Measurements from ENCODE around the gene SOX6. TPM values are rescaled to one million over a fixed set of nuclear protein-coding genes. Genes with fewer than 3 reads are reported as not detected.

Gene SOX6
- total RNA-seq, 1 experiment from 2014 or later, result 5.1 TPM

GRCh38 chr11:16154715-16155396 lies 201.5 kb downstream of the SOX6 start:
- Histone ChIP-seq H3K36me3 (ENCODE audit: low read depth) (no peaks in the 10 kb centered on the region), H3K79me2 (ENCODE audit: low read depth) (no peaks in the 10 kb centered on the region), H3K27ac (peak overlapping the region; percentile 76), H3K4me3 (0 out of 2 replicates have a peak overlapping the region, but pooled peaks have one; percentile 13), H4K20me1 (ENCODE audit: insufficient read depth) (no peaks in the 10 kb centered on the region), H3K9me3 (ENCODE audit: insufficient read depth, low read depth) (no peaks in the 10 kb centered on the region), H3F3A (ENCODE audit: insufficient read depth, low read depth) (peaks cover 7% of the 10 kb centered on the region; the same call in 1 of the 2 replicates), H3K9me2 (ENCODE audit: insufficient read depth) (no peaks in the 10 kb centered on the region), H3K4me2 (peak overlapping the region; percentile 58), H2AFZ (no peak overlapping the region), H3K27me3 (ENCODE audit: insufficient read depth, low read depth) (no peaks in the 10 kb centered on the region), H3K4me1 (replicated peaks; ENCODE audit: insufficient read depth) (peaks cover 25% of the 10 kb centered on the region)
- DNase-seq, result peak; percentile 45 to 83
- CTCF ChIA-PET, result no interaction called here
- POLR2A ChIA-PET (ENCODE audit: unreplicated experiment), result no interaction called here
- TF ChIP-seq CTCF (conservative IDR thresholded peaks at IDR 0.05), result no peak
- TF ChIP-seq EZH2 (IDR thresholded peaks at IDR 0.05; ENCODE audit: low read depth), result no peak
- BruUV-seq (replicated peaks), result TSS peak; percentile 31
- intact Hi-C loops (cut with micrococcal nuclease; ENCODE audit: unreplicated experiment), result loop anchor here (2.0 to 5.0 kb wide), 2 partner anchors 186 to 452 kb away; no protein-coding TSS in a partner anchor

- H3K79me2 ChIP-seq (ENCODE audit: low read depth), result no peaks in the 10 kb centered on the region
- H2AFZ ChIP-seq, result no peak overlapping the region
- 0 out of 2 replicates have a peak overlapping the region, but pooled peaks have one; percentile 13 for H3K4me3 ChIP-seq
- H3K4me2 ChIP-seq, result peak overlapping the region; percentile 58
- no peaks in the 10 kb centered on the region for H3K27me3 ChIP-seq (ENCODE audit: insufficient read depth, low read depth)
- peaks cover 25% of the 10 kb centered on the region for H3K4me1 ChIP-seq (replicated peaks; ENCODE audit: insufficient read depth)
- no peaks in the 10 kb centered on the region for H3K36me3 ChIP-seq (ENCODE audit: low read depth)
- CTCF ChIA-PET, result interaction anchor here (0.5 kb wide), 1 partner anchor 22 kb away, joined by 3 read pairs; no protein-coding TSS in a partner anchor
- H4K20me1 ChIP-seq (ENCODE audit: insufficient read depth), result no peaks in the 10 kb centered on the region
- no peak for TF ChIP-seq EZH2 (IDR thresholded peaks at IDR 0.05; ENCODE audit: low read depth)
- no peak for TF ChIP-seq CTCF (conservative IDR thresholded peaks at IDR 0.05)
- peaks cover 7% of the 10 kb centered on the region; the same call in 1 of the 2 replicates for H3F3A ChIP-seq (ENCODE audit: insufficient read depth, low read depth)
- intact Hi-C loops (cut with micrococcal nuclease; ENCODE audit: unreplicated experiment), result loop anchor here (2.0 to 5.0 kb wide), 2 partner anchors 185 to 453 kb away; no protein-coding TSS in a partner anchor
- POLR2A ChIA-PET (ENCODE audit: unreplicated experiment), result interaction anchor here (0.6 to 0.7 kb wide), 2 partner anchors 22 to 69 kb away, joined by 3 to 8 read pairs; no protein-coding TSS in a partner anchor
- no peaks in the 10 kb centered on the region for H3K9me3 ChIP-seq (ENCODE audit: insufficient read depth, low read depth)
- peak overlapping the region; percentile 76 for H3K27ac ChIP-seq
- peak in 1 of 2 experiments; percentile 76 for DNase-seq
- BruUV-seq (replicated peaks), result no TSS peak
- H3K9me2 ChIP-seq (ENCODE audit: insufficient read depth), result no peaks in the 10 kb centered on the region
Measured at GRCh38 chr11:16153951-16154350, 202.4 kb downstream of the SOX6 start.

- no peaks in the 10 kb centered on the region for H3K9me2 ChIP-seq (ENCODE audit: insufficient read depth)
- no peak for DNase-seq
- BruUV-seq (replicated peaks), result no TSS peak
- CTCF ChIA-PET, result no interaction called here
- H4K20me1 ChIP-seq (ENCODE audit: insufficient read depth), result no peaks in the 10 kb centered on the region
- no peaks in the 10 kb centered on the region for H3K36me3 ChIP-seq (ENCODE audit: low read depth)
- H3K4me1 ChIP-seq (replicated peaks; ENCODE audit: insufficient read depth), result peaks cover 25% of the 10 kb centered on the region
- H3K27ac ChIP-seq, result no peak overlapping the region
- H3K79me2 ChIP-seq (ENCODE audit: low read depth), result no peaks in the 10 kb centered on the region
- no peaks in the 10 kb centered on the region for H3K27me3 ChIP-seq (ENCODE audit: insufficient read depth, low read depth)
- no peaks in the 10 kb centered on the region for H3K9me3 ChIP-seq (ENCODE audit: insufficient read depth, low read depth)
- POLR2A ChIA-PET (ENCODE audit: unreplicated experiment), result no interaction called here
- intact Hi-C loops (cut with micrococcal nuclease; ENCODE audit: unreplicated experiment), result loop anchor here (5.0 kb wide), 1 partner anchor 456 kb away; no protein-coding TSS in a partner anchor
- no peak overlapping the region for H2AFZ ChIP-seq
- no peak overlapping the region for H3K4me3 ChIP-seq
- no peak overlapping the region for H3K4me2 ChIP-seq
- peaks cover 7% of the 10 kb centered on the region; the same call in 1 of the 2 replicates for H3F3A ChIP-seq (ENCODE audit: insufficient read depth, low read depth)
- TF ChIP-seq CTCF (conservative IDR thresholded peaks at IDR 0.05), result no peak
- no peak for TF ChIP-seq EZH2 (IDR thresholded peaks at IDR 0.05; ENCODE audit: low read depth)
Measured at GRCh38 chr11:16151138-16151537, 205.2 kb downstream of the SOX6 start.
